ENCODE data around the gene HOXA1. TPM values are rescaled to one million over a fixed set of nuclear protein-coding genes. Genes with fewer than 3 reads are reported as not detected.

The HOXA1 gene
- total and polyA plus RNA-seq, 2 of the 8 experiments (the other 6 are each of a cell fraction or from before 2014, with no cell fraction given), result not detected

GRCh38 chr7:27128776-27129728 is 33.3 kb upstream of the HOXA1 start (continued):
- TF ChIP-seq CBX5 (IDR thresholded peaks at IDR 0.05; ENCODE audit: low read depth, low read length) (no peak), ASH2L (IDR thresholded peaks at IDR 0.05; ENCODE audit: low read length) (no peak), CTBP2 (IDR thresholded peaks at IDR 0.05; ENCODE audit: borderline replicate concordance, insufficient read depth, insufficient read length, low read length) (no peak), SUZ12 (IDR thresholded peaks at IDR 0.05; ENCODE audit: low read length) (peak; percentile 99)
